Measurements from ENCODE around the gene BBOX1. TPM values are rescaled to one million over a fixed set of nuclear protein-coding genes. Genes with fewer than 3 reads are reported as not detected.

The BBOX1 gene
- total RNA-seq, 4 donors from 2014 or later: 13.3 to 45.1 (median 28.5) TPM

DNA sequence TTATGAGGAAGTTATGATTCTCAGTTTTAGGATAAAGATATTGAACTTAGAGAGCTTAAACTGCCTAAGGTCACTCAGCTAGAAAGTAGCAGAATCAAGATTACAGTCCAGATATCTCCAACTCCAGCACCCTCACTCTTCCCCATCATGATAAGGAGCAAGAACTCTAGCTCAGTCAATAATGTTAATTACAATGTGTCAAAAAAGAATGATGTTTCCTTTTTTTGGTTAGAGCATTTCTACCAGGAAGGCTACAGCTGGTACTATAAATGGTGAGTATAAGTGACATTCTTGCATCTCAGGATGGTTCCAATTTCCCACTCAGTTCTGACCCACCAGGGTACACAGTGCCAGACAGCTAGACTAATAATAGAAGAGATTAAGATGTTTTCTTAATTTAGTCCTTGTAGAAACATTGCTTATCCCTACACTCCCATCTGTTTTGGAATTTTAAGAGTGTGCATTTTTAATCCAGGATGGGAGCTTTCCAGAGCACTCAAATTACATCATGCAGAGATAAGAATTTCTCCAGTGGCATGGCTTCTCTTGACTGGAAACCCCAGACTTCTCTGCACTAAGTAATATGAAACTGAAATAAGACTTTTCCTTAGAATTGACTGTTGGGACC, 21.6 kb upstream of the BBOX1 start:
- Histone ChIP-seq H3K27me3 (no peaks in the 10 kb centered on the region), H3K4me3 (replicated peaks in 1 of 3) (no peak overlapping the region), H3K9me3 (no peaks in the 10 kb centered on the region), H3K36me3 (no peaks in the 10 kb centered on the region), H3K4me1 (peaks cover 0 to under 1% of the 10 kb centered on the region in 2 donors), H3K27ac (no peak overlapping the region)
- intact Hi-C loops (cut with DNase I): no loop called here
- no peak for TF ChIP-seq POLR2A (IDR thresholded peaks at IDR 0.05)
- TF ChIP-seq CTCF (IDR thresholded peaks at IDR 0.05): no peak
- DNase-seq: no peak

DNA sequence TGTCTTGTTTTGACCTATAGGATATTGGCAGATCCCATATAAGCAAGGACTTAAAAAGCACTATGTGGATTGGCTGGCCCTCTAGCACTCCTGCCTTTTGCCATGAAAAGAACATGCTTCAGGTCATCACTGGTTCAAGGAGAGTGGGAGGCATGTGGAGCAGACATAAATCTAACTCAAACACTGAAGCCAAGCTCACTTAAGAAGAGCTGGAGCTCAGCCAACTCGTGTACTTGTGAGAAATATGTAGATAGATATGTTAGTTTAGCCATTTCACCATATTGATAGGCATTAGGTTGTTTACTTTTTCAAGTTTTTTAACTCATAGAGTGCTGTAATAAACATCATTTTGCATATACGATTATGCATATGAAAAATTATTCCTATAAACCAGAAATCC, 19.9 kb upstream of the BBOX1 start:
- H3K4me3 ChIP-seq (replicated peaks in 1 of 3): no peak overlapping the region
- TF ChIP-seq CTCF (IDR thresholded peaks at IDR 0.05) (no peak), POLR2A (IDR thresholded peaks at IDR 0.05) (no peak)
- no peak overlapping the region for H3K27ac ChIP-seq
- H3K9me3 ChIP-seq: no peaks in the 10 kb centered on the region
- H3K36me3 ChIP-seq: no peaks in the 10 kb centered on the region
- 72 to 76% methylated on average over 2 of the region's 2 CpGs for WGBS, 2 donors
- no peak for DNase-seq
- H3K4me1 ChIP-seq: no peaks in the 10 kb centered on the region
- no peaks in the 10 kb centered on the region for H3K27me3 ChIP-seq
- intact Hi-C loops (cut with DNase I): no loop called here

DNA sequence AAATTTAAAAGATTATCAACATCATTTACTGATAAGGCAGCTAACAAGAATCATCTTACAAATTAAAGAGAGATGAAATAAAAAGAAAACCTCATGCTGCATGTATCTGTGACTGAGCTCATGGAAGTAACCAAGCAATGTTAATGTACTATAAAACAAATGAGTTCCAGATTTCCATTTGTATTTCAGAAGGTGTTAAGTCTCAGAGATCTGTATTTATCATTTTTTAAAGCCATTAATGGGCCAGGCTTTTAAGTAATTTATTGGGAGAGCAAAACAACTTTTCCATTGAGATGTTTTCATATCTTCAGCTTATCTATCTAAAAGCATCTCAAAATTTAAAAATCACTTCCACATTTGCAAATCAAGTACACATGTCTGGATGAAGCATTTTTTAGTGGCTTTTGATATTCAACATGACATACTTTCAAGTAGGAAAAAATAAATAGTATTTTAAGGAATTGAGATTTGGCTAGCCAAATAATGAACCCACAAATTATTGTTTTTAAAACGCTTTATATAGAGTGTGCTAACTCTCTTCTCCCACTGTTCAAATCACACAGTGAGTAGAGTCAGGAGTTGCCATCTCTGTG, 17.9 kb upstream of the BBOX1 start:
- Histone ChIP-seq H3K27me3 (no peaks in the 10 kb centered on the region), H3K9me3 (no peaks in the 10 kb centered on the region), H3K4me3 (replicated peaks in 1 of 3) (no peak overlapping the region), H3K36me3 (no peaks in the 10 kb centered on the region), H3K4me1 (no peaks in the 10 kb centered on the region), H3K27ac (no peak overlapping the region)
- intact Hi-C loops (cut with DNase I): no loop called here
- WGBS, 2 donors: 76 to 82% methylated on average over 1 of the region's 1 CpG
- TF ChIP-seq POLR2A (IDR thresholded peaks at IDR 0.05) (no peak), CTCF (IDR thresholded peaks at IDR 0.05) (no peak)
- DNase-seq: no peak

- no peaks in the 10 kb centered on the region for H3K4me1 ChIP-seq
- H3K36me3 ChIP-seq: no peaks in the 10 kb centered on the region
- intact Hi-C loops (cut with DNase I): no loop called here
- H3K9me3 ChIP-seq: no peaks in the 10 kb centered on the region
- no peak for DNase-seq
- no peaks in the 10 kb centered on the region for H3K27me3 ChIP-seq
- TF ChIP-seq CTCF (IDR thresholded peaks at IDR 0.05): no peak
- H3K4me3 ChIP-seq (replicated peaks in 1 of 3): no peak overlapping the region
- H3K27ac ChIP-seq: no peak overlapping the region
- WGBS, 2 donors: 88 to 90% methylated on average over 3 of the region's 3 CpGs
Measured at GRCh38 chr11:27024865-27025264, 15.8 kb upstream of the BBOX1 start.

- Histone ChIP-seq H3K4me3 (replicated peaks in 1 of 3) (no peak overlapping the region), H3K9me3 (no peaks in the 10 kb centered on the region), H3K4me1 (no peaks in the 10 kb centered on the region), H3K27me3 (no peaks in the 10 kb centered on the region), H3K27ac (no peak overlapping the region), H3K36me3 (no peaks in the 10 kb centered on the region)
- no peak for DNase-seq
- 91% methylated on average over 6 of the region's 6 CpGs for WGBS, 2 donors
- intact Hi-C loops (cut with DNase I): no loop called here
- TF ChIP-seq POLR2A (IDR thresholded peaks at IDR 0.05) (no peak), CTCF (IDR thresholded peaks at IDR 0.05) (no peak)
Measured at GRCh38 chr11:27025312-27025955, 15.2 kb upstream of the BBOX1 start.

Measured in thyroid gland (tissue), 4 donors.